ENCODE measurements around the gene MED13L.

Gene MED13L

GRCh38 chr12:116090516-116090915 is 187.0 kb downstream of the MED13L start:
- DNase-seq (no peak), ATAC-seq (no peak)

GRCh38 chr12:116089080-116089479 is 188.4 kb downstream of the MED13L start:
- no peak for ATAC-seq
- DNase-seq = no peak

- no peak for DNase-seq
- ATAC-seq = peak; percentile 73
These were observed 189.5 kb downstream of the MED13L start for GRCh38 chr12:116087962-116088361.

- peak; percentile 65 for ATAC-seq
These were observed 190.1 kb downstream of the MED13L start for GRCh38 chr12:116087399-116087798.

GRCh38 chr12:116080415-116080814 is 197.1 kb downstream of the MED13L start:
- peak; percentile 93 for ATAC-seq
- no peak for DNase-seq

More at GRCh38 chr12:116087399-116087798, 190.1 kb downstream of the MED13L start:
- DNase-seq = no peak

GRCh38 chr12:116078396-116078795 is 199.1 kb downstream of the MED13L start:
- DNase-seq (no peak), ATAC-seq (no peak)

- DNase-seq = no peak
- no peak for ATAC-seq
These were observed 200.1 kb downstream of the MED13L start for GRCh38 chr12:116077431-116077830.

- no peak for ATAC-seq
- DNase-seq = no peak
These were observed 201.1 kb downstream of the MED13L start for GRCh38 chr12:116076399-116076798.

- ATAC-seq (no peak), DNase-seq (no peak)
These were observed 202.8 kb downstream of the MED13L start for GRCh38 chr12:116074686-116075085.

GRCh38 chr12:116071555-116072230 is 205.8 kb downstream of the MED13L start:
- DNase-seq (no peak), ATAC-seq (no peak)

GRCh38 chr12:116070444-116070843 is 207.0 kb downstream of the MED13L start:
- DNase-seq (no peak), ATAC-seq (no peak)

GRCh38 chr12:116069943-116070342 is 207.6 kb downstream of the MED13L start:
- DNase-seq (no peak), ATAC-seq (no peak)

- no peak for DNase-seq
- no peak for ATAC-seq
These were observed 208.6 kb downstream of the MED13L start for GRCh38 chr12:116068853-116069252.

- ATAC-seq (no peak), DNase-seq (no peak)
These were observed 209.1 kb downstream of the MED13L start for GRCh38 chr12:116068371-116068770.

GRCh38 chr12:116067892-116068291 is 209.6 kb downstream of the MED13L start:
- DNase-seq (no peak), ATAC-seq (no peak)

GRCh38 chr12:116066381-116067230 is 210.9 kb downstream of the MED13L start:
- DNase-seq = peak; percentile 59
- no peak for ATAC-seq

- DNase-seq = no peak
- no peak for ATAC-seq
These were observed 211.9 kb downstream of the MED13L start for GRCh38 chr12:116065606-116066005.

- no peak for DNase-seq
- no peak for ATAC-seq
These were observed 213.0 kb downstream of the MED13L start for GRCh38 chr12:116064493-116064892.

- DNase-seq (no peak), ATAC-seq (no peak)
These were observed 214.8 kb downstream of the MED13L start for GRCh38 chr12:116062698-116063097.

- DNase-seq = no peak
- ATAC-seq = peak; percentile 86
These were observed 216.7 kb downstream of the MED13L start for GRCh38 chr12:116060764-116061163.

- DNase-seq = no peak
- no peak for ATAC-seq
These were observed 217.6 kb downstream of the MED13L start for GRCh38 chr12:116059904-116060303.

- DNase-seq = no peak
- no peak for ATAC-seq
These were observed 218.9 kb downstream of the MED13L start for GRCh38 chr12:116058574-116058973.

GRCh38 chr12:116057356-116057755 is 220.1 kb downstream of the MED13L start:
- no peak for DNase-seq
- ATAC-seq = no peak

Measured in stimulated activated naive CD8-positive, alpha-beta T cell treated with anti-CD3 and anti-CD28 coated beads, Interleukin-15, Interleukin-2, amounts not matched to agents 100 U/mL and 50 U/mL, for 24 hours (primary cell).